BLaER1 treated with 17β-estradiol and CSF1 and Interleukin-3, amounts not matched to agents 10 nM and 100 nM (cell line): ENCODE results near the gene TMEM72.

Experiments
- H3K27ac ChIP-seq, 11 experiments: shearing (Covaris generic); formaldehyde crosslinking; 2 replicates each; pipeline ENCODE4 v1.8.1; 2022
- H3K27me3 ChIP-seq, 11 experiments: shearing (Covaris generic); formaldehyde crosslinking; 2 replicates each; pipeline ENCODE4 v1.8.1; 2022
- H3K36me3 ChIP-seq, 11 experiments: shearing (Covaris generic); formaldehyde crosslinking; 2 replicates each; pipeline ENCODE4 v1.8.1; 2022
- H3K4me1 ChIP-seq, 10 experiments: shearing (Covaris generic); formaldehyde crosslinking; 2 replicates each; pipeline ENCODE4 v1.8.1; 2022
- H3K4me2 ChIP-seq, 11 experiments: shearing (Covaris generic); formaldehyde crosslinking; 2 replicates each; pipeline ENCODE4 v1.8.1; 2022
- H3K4me3 ChIP-seq, 10 experiments: shearing (Covaris generic); formaldehyde crosslinking; 2 replicates each; pipeline ENCODE4 v1.8.1; 2022
- H3K9ac ChIP-seq, 11 experiments: shearing (Covaris generic); formaldehyde crosslinking; 2 replicates each; pipeline ENCODE4 v1.8.1; 2022
- H3K9me3 ChIP-seq, 11 experiments: shearing (Covaris generic); formaldehyde crosslinking; replicated peaks in 1 of 11; 2 replicates each; pipeline ENCODE4 v1.8.1; 2022
- H4K20me1 ChIP-seq, 11 experiments: shearing (Covaris generic); formaldehyde crosslinking; 2 replicates each; pipeline ENCODE4 v1.8.1; 2022
- Cebpa-rat ChIP-seq, 11 experiments: shearing (Covaris generic); IDR thresholded peaks; 2 replicates each; pipeline ENCODE4 v1.8.1; 2022

TMEM72 gene

GRCh38 chr10:44917848-44918247 is 6.7 kb downstream of the TMEM72 start:
- Histone ChIP-seq H4K20me1 (no peaks in the 10 kb centered on the region), H3K9ac (no peak overlapping the region), H3K4me1 (peaks cover 22 to 34% (median 27%) of the 10 kb centered on the region in 10 experiments), H3K4me2 (no peak overlapping the region), H3K27ac (no peak overlapping the region), H3K9me3 (peaks cover 14 to 26% (median 18%) of the 10 kb centered on the region in 11 experiments), H3K27me3 (no peaks in the 10 kb centered on the region), H3K36me3 (peaks cover 0 to 8% (median 0%) of the 10 kb centered on the region in 11 experiments; a peak in 1 of 22 replicates), H3K4me3 (no peak overlapping the region)
- no peak for TF ChIP-seq Cebpa-rat (IDR thresholded peaks at IDR 0.05)

- Histone ChIP-seq H3K4me3 (no peak overlapping the region), H3K27me3 (no peaks in the 10 kb centered on the region), H4K20me1 (no peaks in the 10 kb centered on the region)
These were observed 9.1 kb downstream of the TMEM72 start for GRCh38 chr10:44920252-44920651.

GRCh38 chr10:44921061-44921460 is 9.9 kb downstream of the TMEM72 start:
- H3K4me3 ChIP-seq = no peak overlapping the region
- no peak overlapping the region for H3K9ac ChIP-seq
- no peak overlapping the region for H3K4me2 ChIP-seq
- H3K9me3 ChIP-seq = peaks cover 14 to 26% (median 18%) of the 10 kb centered on the region in 11 experiments
- TF ChIP-seq Cebpa-rat (IDR thresholded peaks at IDR 0.05) = no peak
- H3K27me3 ChIP-seq = no peaks in the 10 kb centered on the region
- peaks cover 10 to 24% (median 15%) of the 10 kb centered on the region in 10 experiments for H3K4me1 ChIP-seq
- H3K27ac ChIP-seq = no peak overlapping the region
- no peaks in the 10 kb centered on the region for H4K20me1 ChIP-seq
- peaks cover 0 to 8% (median 0%) of the 10 kb centered on the region in 11 experiments; a peak in 1 of 22 replicates for H3K36me3 ChIP-seq

More at GRCh38 chr10:44920252-44920651, 9.1 kb downstream of the TMEM72 start:
- H3K4me1 ChIP-seq = peaks cover 3 to 21% (median 9%) of the 10 kb centered on the region in 10 experiments
- no peak for TF ChIP-seq Cebpa-rat (IDR thresholded peaks at IDR 0.05)
- no peak overlapping the region for H3K9ac ChIP-seq
- H3K4me2 ChIP-seq = no peak overlapping the region
- peaks cover 0 to 8% (median 0%) of the 10 kb centered on the region in 11 experiments; a peak in 1 of 22 replicates for H3K36me3 ChIP-seq
- peaks cover 14 to 26% (median 18%) of the 10 kb centered on the region in 11 experiments for H3K9me3 ChIP-seq
- no peak overlapping the region for H3K27ac ChIP-seq

- Histone ChIP-seq H3K36me3 (peaks cover 0 to 8% (median 0%) of the 10 kb centered on the region in 11 experiments; a peak in 1 of 22 replicates), H3K27ac (no peak overlapping the region), H3K27me3 (no peaks in the 10 kb centered on the region), H3K4me3 (no peak overlapping the region), H3K9me3 (peaks cover 14 to 25% (median 18%) of the 10 kb centered on the region in 11 experiments), H4K20me1 (no peaks in the 10 kb centered on the region), H3K9ac (no peak overlapping the region), H3K4me2 (no peak overlapping the region), H3K4me1 (peaks cover 12 to 28% (median 19%) of the 10 kb centered on the region in 10 experiments)
- no peak for TF ChIP-seq Cebpa-rat (IDR thresholded peaks at IDR 0.05)
These were observed 10.4 kb downstream of the TMEM72 start for GRCh38 chr10:44921506-44921905.

GRCh38 chr10:44922021-44922420 is 10.9 kb downstream of the TMEM72 start:
- Histone ChIP-seq H3K9ac (no peak overlapping the region), H3K4me3 (no peak overlapping the region), H3K4me2 (no peak overlapping the region), H3K4me1 (peaks cover 17 to 32% (median 24%) of the 10 kb centered on the region in 10 experiments), H3K9me3 (peaks cover 13 to 20% (median 13%) of the 10 kb centered on the region in 11 experiments), H3K27ac (no peak overlapping the region), H4K20me1 (no peaks in the 10 kb centered on the region), H3K27me3 (no peaks in the 10 kb centered on the region), H3K36me3 (peaks cover 0 to 8% (median 0%) of the 10 kb centered on the region in 11 experiments; a peak in 1 of 22 replicates)
- TF ChIP-seq Cebpa-rat (IDR thresholded peaks at IDR 0.05) = no peak

GRCh38 chr10:44922796-44923545 is 11.8 kb downstream of the TMEM72 start:
- H3K27ac ChIP-seq = no peak overlapping the region
- no peak overlapping the region for H3K4me3 ChIP-seq
- no peaks in the 10 kb centered on the region for H3K27me3 ChIP-seq
- H3K36me3 ChIP-seq = peaks cover 0 to 3% (median 0%) of the 10 kb centered on the region in 11 experiments; a peak in 1 of 22 replicates
- no peaks in the 10 kb centered on the region for H4K20me1 ChIP-seq
- TF ChIP-seq Cebpa-rat (IDR thresholded peaks at IDR 0.05) = no peak
- H3K4me1 ChIP-seq = peaks cover 24 to 36% (median 31%) of the 10 kb centered on the region in 10 experiments
- no peak overlapping the region; a peak in 1 of 22 replicates for H3K4me2 ChIP-seq
- peaks cover 3 to 10% (median 4%) of the 10 kb centered on the region in 11 experiments for H3K9me3 ChIP-seq
- H3K9ac ChIP-seq = no peak overlapping the region

GRCh38 chr10:44923611-44924010 is 12.5 kb downstream of the TMEM72 start:
- no peak for TF ChIP-seq Cebpa-rat (IDR thresholded peaks at IDR 0.05)
- no peak overlapping the region for H3K27ac ChIP-seq

GRCh38 chr10:44924261-44925040 is 13.3 kb downstream of the TMEM72 start:
- Histone ChIP-seq H4K20me1 (no peaks in the 10 kb centered on the region), H3K9me3 (peaks cover 0 to 3% (median 0%) of the 10 kb centered on the region in 11 experiments; a peak in 1 of 22 replicates), H3K4me3 (no peak overlapping the region), H3K9ac (no peak overlapping the region), H3K27me3 (no peaks in the 10 kb centered on the region), H3K27ac (no peak overlapping the region), H3K4me2 (peak overlapping the region in 6 of 11 experiments; percentile 0 to 42 (median 15); a peak in 8 of 22 replicates), H3K36me3 (no peaks in the 10 kb centered on the region), H3K4me1 (peaks cover 24 to 36% (median 28%) of the 10 kb centered on the region in 10 experiments)
- no peak for TF ChIP-seq Cebpa-rat (IDR thresholded peaks at IDR 0.05)

More at GRCh38 chr10:44923611-44924010, 12.5 kb downstream of the TMEM72 start:
- Histone ChIP-seq H3K9me3 (peaks cover 0 to 4% (median 0%) of the 10 kb centered on the region in 11 experiments; a peak in 3 of 22 replicates), H3K9ac (no peak overlapping the region), H3K36me3 (no peaks in the 10 kb centered on the region), H3K4me3 (no peak overlapping the region), H3K4me2 (peak overlapping the region in 1 of 11 experiments; percentile 42; a peak in 1 of 22 replicates), H3K27me3 (no peaks in the 10 kb centered on the region), H3K4me1 (peaks cover 24 to 36% (median 31%) of the 10 kb centered on the region in 10 experiments), H4K20me1 (no peaks in the 10 kb centered on the region)

GRCh38 chr10:44925224-44925623 is 14.1 kb downstream of the TMEM72 start:
- no peak for TF ChIP-seq Cebpa-rat (IDR thresholded peaks at IDR 0.05)
- no peaks in the 10 kb centered on the region for H3K36me3 ChIP-seq

More at GRCh38 chr10:44925224-44925623, 14.1 kb downstream of the TMEM72 start:
- Histone ChIP-seq H3K4me1 (peaks cover 24 to 36% (median 28%) of the 10 kb centered on the region in 10 experiments), H3K4me2 (peak overlapping the region; percentile 6 to 68 (median 23); a peak in 17 of 22 replicates), H3K27ac (no peak overlapping the region), H4K20me1 (no peaks in the 10 kb centered on the region), H3K9ac (no peak overlapping the region), H3K9me3 (peaks cover 0 to 7% (median 0%) of the 10 kb centered on the region in 11 experiments; a peak in 1 of 22 replicates), H3K27me3 (no peaks in the 10 kb centered on the region), H3K4me3 (no peak overlapping the region)
